Left ventricle myocardium inferior (tissue), 1 donor: ENCODE data around the gene PIK3C2G. TPM values are rescaled to one million over a fixed set of nuclear protein-coding genes. Genes with fewer than 3 reads are reported as not detected.

Experiments used
- DNase-seq: peaks from one replicate; pipeline ENCODE4 v3.0.0-alpha.2; 2020
- H3K27ac ChIP-seq: fragments of 200-600 bp; replicated peaks from 2 replicates; pipeline ENCODE4 v1.8.0; 2021
- H3K27me3 ChIP-seq: fragments of 200-600 bp; 2 replicates; pipeline ENCODE4 v1.8.0; 2021; ENCODE audit warnings: low read depth
- H3K36me3 ChIP-seq: fragments of 200-600 bp; 2 replicates; pipeline ENCODE4 v1.8.0; 2021
- H3K4me1 ChIP-seq: fragments of 200-600 bp; 2 replicates; pipeline ENCODE4 v1.8.0; 2021
- H3K4me3 ChIP-seq: fragments of 200-600 bp; 2 replicates; pipeline ENCODE4 v1.8.0; 2021; ENCODE audit warnings: mild to moderate bottlenecking, moderate library complexity
- H3K9me3 ChIP-seq: fragments of 200-600 bp; replicated peaks from 2 replicates; pipeline ENCODE4 v1.8.0; 2021
- CTCF ChIP-seq: fragments of 200-600 bp; IDR thresholded peaks from 2 replicates; pipeline ENCODE4 v1.8.0; 2021; ENCODE audit warnings: antibody characterized with exemption, mild to moderate bottlenecking, borderline replicate concordance
- intact Hi-C: fragments of 100-400 bp; cut with micrococcal nuclease; formaldehyde crosslinking; loops from one replicate; pipeline ENCODE4 v1.11.0; 2022
- total RNA-seq: library from RNA; stranded (reverse); fragmentation: NEBNext Ultra II Directional; extraction: Animal tissue kit (Norgen Biotek cat#: 25700); gene quantifications from one replicate; pipeline ENCODE4 v1.2.1, GENCODE V29; 2021
- donor health status: DM: no; HTN: yes; CAD: no; lungs with severe emphysema.

PIK3C2G gene
- total RNA-seq, 1 donor from 2014 or later, result not detected

- H3K27me3 ChIP-seq, result no peaks in the 10 kb centered on the region
- intact Hi-C loops, result no loop called here
- no peak overlapping the region for H3K4me3 ChIP-seq
- no peak overlapping the region for H3K27ac ChIP-seq
- H3K36me3 ChIP-seq, result no peaks in the 10 kb centered on the region
- no peaks in the 10 kb centered on the region for H3K9me3 ChIP-seq
- no peak for TF ChIP-seq CTCF
- DNase-seq, result no peak
- no peaks in the 10 kb centered on the region for H3K4me1 ChIP-seq
These were observed 390.2 kb downstream of the PIK3C2G start for GRCh38 chr12:18651525-18651924.

GRCh38 chr12:18652596-18652995 is 391.3 kb downstream of the PIK3C2G start:
- Histone ChIP-seq H3K4me1 (no peaks in the 10 kb centered on the region), H3K27me3 (no peaks in the 10 kb centered on the region), H3K4me3 (no peak overlapping the region), H3K27ac (no peak overlapping the region), H3K9me3 (peaks cover 9% of the 10 kb centered on the region), H3K36me3 (no peaks in the 10 kb centered on the region)
- DNase-seq, result no peak
- no peak for TF ChIP-seq CTCF
- intact Hi-C loops, result no loop called here

- no peaks in the 10 kb centered on the region for H3K36me3 ChIP-seq
- no peaks in the 10 kb centered on the region for H3K27me3 ChIP-seq
- peaks cover 18% of the 10 kb centered on the region for H3K9me3 ChIP-seq
- H3K4me1 ChIP-seq, result no peaks in the 10 kb centered on the region
- H3K27ac ChIP-seq, result no peak overlapping the region
- no peak for DNase-seq
- intact Hi-C loops, result no loop called here
- H3K4me3 ChIP-seq, result no peak overlapping the region
- TF ChIP-seq CTCF, result no peak
These were observed 392.1 kb downstream of the PIK3C2G start for GRCh38 chr12:18653465-18653864.

- no peaks in the 10 kb centered on the region for H3K4me1 ChIP-seq
- DNase-seq, result no peak
- no peak overlapping the region for H3K4me3 ChIP-seq
- H3K9me3 ChIP-seq, result peaks cover 36% of the 10 kb centered on the region
- no peaks in the 10 kb centered on the region for H3K36me3 ChIP-seq
- intact Hi-C loops, result no loop called here
- TF ChIP-seq CTCF, result no peak
- no peak overlapping the region for H3K27ac ChIP-seq
- no peaks in the 10 kb centered on the region for H3K27me3 ChIP-seq
These were observed 394.0 kb downstream of the PIK3C2G start for GRCh38 chr12:18655351-18655750.

GRCh38 chr12:18658179-18658578 is 396.9 kb downstream of the PIK3C2G start:
- peaks cover 64% of the 10 kb centered on the region for H3K9me3 ChIP-seq
- TF ChIP-seq CTCF, result no peak
- H3K4me1 ChIP-seq, result no peaks in the 10 kb centered on the region
- no peaks in the 10 kb centered on the region for H3K27me3 ChIP-seq
- H3K36me3 ChIP-seq, result no peaks in the 10 kb centered on the region
- no peak overlapping the region for H3K27ac ChIP-seq
- no peak for DNase-seq
- no peak overlapping the region for H3K4me3 ChIP-seq
- intact Hi-C loops, result no loop called here

- Histone ChIP-seq H3K4me1 (no peaks in the 10 kb centered on the region), H3K27me3 (no peaks in the 10 kb centered on the region), H3K27ac (no peak overlapping the region), H3K4me3 (no peak overlapping the region), H3K36me3 (no peaks in the 10 kb centered on the region), H3K9me3 (peaks cover 71% of the 10 kb centered on the region)
- intact Hi-C loops, result no loop called here
- TF ChIP-seq CTCF, result no peak
- DNase-seq, result no peak
These were observed 397.5 kb downstream of the PIK3C2G start for GRCh38 chr12:18658829-18659228.
